PC-3 (cell line): Measurements from ENCODE around the gene PCDHGC3. TPM values are rescaled to one million over a fixed set of nuclear protein-coding genes. Genes with fewer than 3 reads are reported as not detected.

Experiments
- ATAC-seq: fragments of 200-7000 bp; cut with Tn5 transposase; 2 replicates; pipeline ENCODE4 v1.9.1; 2020; ENCODE audit warnings: mild to moderate bottlenecking, moderate library complexity
- BruUV-seq: library from RNA; stranded (reverse); fragments of 400-500 nt; replicated peaks from 2 replicates; lab custom pipeline; 2021; lab: Mats Ljungman, UMichigan
- CTCF ChIA-PET: fragments of 300-600 bp; sonication (Branson Sonifier 250); formaldehyde crosslinking; loops from one replicate; lab custom pipeline; 2022; ENCODE audit warnings: antibody characterized with exemption; lab: Charles Lee
- POLR2A ChIA-PET: fragments of 300-600 bp; sonication (Branson Sonifier 250); formaldehyde crosslinking; loops from one replicate; lab custom pipeline; 2022; ENCODE audit warnings: antibody characterized with exemption; ENCODE audit not compliant: unreplicated experiment; lab: Charles Lee
- DNase-seq: peaks from one replicate; pipeline ENCODE4 v3.0.0-alpha.2; 2015
- H2AFZ ChIP-seq: fragments of 300-600 bp; sonication (generic); 2 replicates; pipeline ENCODE4 v1.6.0; 2016; ENCODE audit warnings: antibody characterized with exemption, low read length
- H3F3A ChIP-seq: fragments of 300-600 bp; sonication (generic); one replicate; pipeline ENCODE4 v1.6.0; 2017; ENCODE audit warnings: antibody characterized with exemption, low read length, control low read depth, mild to moderate bottlenecking; ENCODE audit not compliant: unreplicated experiment
- H3K27ac ChIP-seq: fragments of 300-600 bp; sonication (generic); 2 replicates; pipeline ENCODE4 v1.5.1; 2016; ENCODE audit warnings: mild to moderate bottlenecking, low read length
- H3K27me3 ChIP-seq: fragments of 300-600 bp; sonication (generic); 2 replicates; pipeline ENCODE4 v1.6.1; 2016; ENCODE audit warnings: low read length, mixed read lengths
- H3K36me3 ChIP-seq: fragments of 300-600 bp; sonication (generic); 2 replicates; pipeline ENCODE4 v1.6.1; 2016; ENCODE audit warnings: low read depth, mixed run types, low read length, mixed read lengths
- H3K4me1 ChIP-seq: fragments of 300-600 bp; sonication (generic); 2 replicates; pipeline ENCODE4 v1.5.1; 2016; ENCODE audit warnings: low read length; ENCODE audit not compliant: insufficient read depth
- H3K4me2 ChIP-seq: fragments of 300-600 bp; sonication (generic); 2 replicates; pipeline ENCODE4 v1.6.0; 2016; ENCODE audit warnings: low read length
- H3K4me3 ChIP-seq: fragments of 300-600 bp; sonication (generic); 2 replicates; pipeline ENCODE4 v1.5.1; 2016; ENCODE audit warnings: mild to moderate bottlenecking, low read length, mixed read lengths
- H3K79me2 ChIP-seq: fragments of 300-600 bp; sonication (generic); 2 replicates; pipeline ENCODE4 v1.6.1; 2017; ENCODE audit warnings: low read length, mixed read lengths
- H3K9ac ChIP-seq: fragments of 300-600 bp; sonication (generic); 2 replicates; pipeline ENCODE4 v1.6.0; 2016; ENCODE audit warnings: mild to moderate bottlenecking, low read length
- H3K9me2 ChIP-seq: fragments of 300-600 bp; sonication (generic); replicated peaks from 2 replicates; pipeline ENCODE4 v1.6.1; 2016; ENCODE audit warnings: mixed run types, low read length, mixed read lengths
- H3K9me3 ChIP-seq: fragments of 300-600 bp; sonication (generic); 2 replicates; pipeline ENCODE4 v1.6.1; 2016; ENCODE audit warnings: low read length, mixed read lengths
- H4K20me1 ChIP-seq: fragments of 300-600 bp; sonication (generic); 2 replicates; pipeline ENCODE4 v1.6.1; 2016; ENCODE audit warnings: low read length, mixed read lengths
- EZH2 ChIP-seq: fragments of 300-600 bp; sonication (generic); IDR thresholded peaks from one replicate; pipeline ENCODE4 v1.6.1; 2017; ENCODE audit warnings: antibody characterized with exemption, mild to moderate bottlenecking, low read length; ENCODE audit not compliant: unreplicated experiment
- EZH2phosphoT487 ChIP-seq: fragments of 300-600 bp; sonication (generic); IDR thresholded peaks from 2 replicates; pipeline ENCODE4 v1.6.1; 2018; ENCODE audit warnings: mild to moderate bottlenecking, antibody characterized with exemption, low read length, borderline replicate concordance
- intact Hi-C: fragments of 100-400 bp; cut with micrococcal nuclease; formaldehyde crosslinking; loops from 2 replicates; pipeline ENCODE4 v1.9.0; 2023
- total RNA-seq: library from RNA; depleted of rRNA; stranded (reverse); fragments of >200 nt; gene quantifications from 2 replicates; pipeline ENCODE4 v1.2.3, GENCODE V29; 2014
- TF ChIP-seq, protein P1 (sequence below): fragments of 300-600 bp; sonication (generic); conservative IDR thresholded peaks from 2 replicates; pipeline ENCODE4 v1.5.1; 2017; ENCODE audit warnings: antibody characterized with exemption, low read depth, mild to moderate bottlenecking, low read length

PCDHGC3 gene
- total RNA-seq, 1 experiment from 2014 or later: 2.1 TPM

DNA sequence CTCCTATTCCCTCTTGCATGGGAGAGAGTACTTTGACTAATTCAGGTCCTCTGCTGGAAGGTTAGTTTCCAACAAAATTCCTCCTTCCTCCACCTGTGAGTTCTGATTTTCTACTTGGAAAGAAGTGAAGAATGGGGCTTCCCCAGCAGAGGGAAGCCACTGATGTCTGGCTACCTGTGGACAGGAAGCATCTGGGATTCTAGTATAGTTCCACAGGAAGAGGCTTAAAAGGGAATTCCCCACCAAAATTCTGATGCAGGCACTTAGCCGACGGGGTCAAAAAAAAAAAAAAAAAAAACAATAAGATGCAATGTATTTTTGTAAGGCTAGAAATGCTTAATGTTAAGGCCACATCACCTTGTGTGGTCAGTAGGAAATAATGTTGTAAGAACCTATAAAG is 46.5 kb downstream of the PCDHGC3 start:
- Histone ChIP-seq H3K9me2 (no peaks in the 10 kb centered on the region), H3K36me3 (peaks cover 59% of the 10 kb centered on the region), H3K9me3 (no peaks in the 10 kb centered on the region), H3K9ac (peak overlapping the region; percentile 78), H3K4me1 (peaks cover 45% of the 10 kb centered on the region), H3K4me2 (peak overlapping the region; percentile 68), H3K4me3 (peak overlapping the region; percentile 32; the same call in 1 of the 2 replicates), H3F3A (peaks cover 15% of the 10 kb centered on the region), H3K27me3 (no peaks in the 10 kb centered on the region), H3K79me2 (peaks cover 12% of the 10 kb centered on the region; the same call in 1 of the 2 replicates), H4K20me1 (no peaks in the 10 kb centered on the region), H3K27ac (peak overlapping the region; percentile 100), H2AFZ (no peak overlapping the region)
- BruUV-seq: no TSS peak
- CTCF ChIA-PET: interaction anchor here (1.0 kb wide), 1 partner anchor 13 kb away, joined by 6 read pairs; no protein-coding TSS in a partner anchor
- ATAC-seq (no peak), DNase-seq (no peak)
- POLR2A ChIA-PET: no interaction called here
- intact Hi-C loops: no loop called here
- no peak for TF ChIP-seq EZH2
- TF ChIP-seq, protein P1, sequence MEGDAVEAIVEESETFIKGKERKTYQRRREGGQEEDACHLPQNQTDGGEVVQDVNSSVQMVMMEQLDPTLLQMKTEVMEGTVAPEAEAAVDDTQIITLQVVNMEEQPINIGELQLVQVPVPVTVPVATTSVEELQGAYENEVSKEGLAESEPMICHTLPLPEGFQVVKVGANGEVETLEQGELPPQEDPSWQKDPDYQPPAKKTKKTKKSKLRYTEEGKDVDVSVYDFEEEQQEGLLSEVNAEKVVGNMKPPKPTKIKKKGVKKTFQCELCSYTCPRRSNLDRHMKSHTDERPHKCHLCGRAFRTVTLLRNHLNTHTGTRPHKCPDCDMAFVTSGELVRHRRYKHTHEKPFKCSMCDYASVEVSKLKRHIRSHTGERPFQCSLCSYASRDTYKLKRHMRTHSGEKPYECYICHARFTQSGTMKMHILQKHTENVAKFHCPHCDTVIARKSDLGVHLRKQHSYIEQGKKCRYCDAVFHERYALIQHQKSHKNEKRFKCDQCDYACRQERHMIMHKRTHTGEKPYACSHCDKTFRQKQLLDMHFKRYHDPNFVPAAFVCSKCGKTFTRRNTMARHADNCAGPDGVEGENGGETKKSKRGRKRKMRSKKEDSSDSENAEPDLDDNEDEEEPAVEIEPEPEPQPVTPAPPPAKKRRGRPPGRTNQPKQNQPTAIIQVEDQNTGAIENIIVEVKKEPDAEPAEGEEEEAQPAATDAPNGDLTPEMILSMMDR: no peak

DNA sequence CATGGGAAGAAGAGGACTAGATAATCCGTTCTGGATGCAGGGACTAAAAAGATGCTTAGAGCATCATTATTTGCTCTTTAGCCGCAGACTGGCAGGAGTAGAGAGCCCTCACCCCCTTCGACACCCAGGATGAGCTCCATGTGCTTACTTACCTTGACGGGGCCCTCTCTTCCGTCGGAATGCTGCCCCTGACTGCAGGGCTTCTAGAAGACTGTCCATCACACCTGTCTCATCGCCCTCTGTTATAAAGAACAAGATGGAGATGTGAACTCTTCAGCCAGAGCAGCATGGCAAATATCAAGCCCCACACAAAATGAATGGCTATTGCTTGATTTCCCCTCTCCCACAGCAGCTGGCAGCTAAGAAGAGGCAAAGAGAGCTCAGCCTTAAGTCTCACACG is 48.2 kb downstream of the PCDHGC3 start:
- peak overlapping the region; percentile 23; the same call in 1 of the 2 replicates for H3K27ac ChIP-seq
- peaks cover 12% of the 10 kb centered on the region; the same call in 1 of the 2 replicates for H3K79me2 ChIP-seq
- peaks cover 60% of the 10 kb centered on the region for H3K36me3 ChIP-seq
- no peak overlapping the region for H2AFZ ChIP-seq
- no peak for ATAC-seq
- H3K9ac ChIP-seq: no peak overlapping the region
- POLR2A ChIA-PET: no interaction called here
- no TSS peak for BruUV-seq
- CTCF ChIA-PET: interaction anchor here (0.6 to 0.7 kb wide), 3 partner anchors 78 to 160 kb away, joined by 3 to 7 read pairs (median 5); partner anchors contain the start of genes PCDHGA5 and PCDHGB5
- no peak overlapping the region for H3K4me3 ChIP-seq
- no peaks in the 10 kb centered on the region for H4K20me1 ChIP-seq
- no peak for DNase-seq
- intact Hi-C loops: loop anchor here (1.0 kb wide), 3 partner anchors 127 to 194 kb away; partner anchors contain the start of genes PCDHGA1, PCDHGA5 and PCDHGB5
- H3K9me2 ChIP-seq: no peaks in the 10 kb centered on the region
- H3K4me2 ChIP-seq: no peak overlapping the region
- peaks cover 15% of the 10 kb centered on the region for H3F3A ChIP-seq
- no peaks in the 10 kb centered on the region for H3K9me3 ChIP-seq
- H3K4me1 ChIP-seq: peaks cover 45% of the 10 kb centered on the region
- H3K27me3 ChIP-seq: no peaks in the 10 kb centered on the region
- TF ChIP-seq EZH2phosphoT487 (no peak), EZH2 (no peak)
- TF ChIP-seq, protein P1: no peak
